ENCODE data around the gene ZFX.
"Not testable (repeated sequence)": the region's sequence is repeated elsewhere in the genome, so short reads cannot be mapped to it uniquely, and the experiment has no call there.

ZFX gene

DNA sequence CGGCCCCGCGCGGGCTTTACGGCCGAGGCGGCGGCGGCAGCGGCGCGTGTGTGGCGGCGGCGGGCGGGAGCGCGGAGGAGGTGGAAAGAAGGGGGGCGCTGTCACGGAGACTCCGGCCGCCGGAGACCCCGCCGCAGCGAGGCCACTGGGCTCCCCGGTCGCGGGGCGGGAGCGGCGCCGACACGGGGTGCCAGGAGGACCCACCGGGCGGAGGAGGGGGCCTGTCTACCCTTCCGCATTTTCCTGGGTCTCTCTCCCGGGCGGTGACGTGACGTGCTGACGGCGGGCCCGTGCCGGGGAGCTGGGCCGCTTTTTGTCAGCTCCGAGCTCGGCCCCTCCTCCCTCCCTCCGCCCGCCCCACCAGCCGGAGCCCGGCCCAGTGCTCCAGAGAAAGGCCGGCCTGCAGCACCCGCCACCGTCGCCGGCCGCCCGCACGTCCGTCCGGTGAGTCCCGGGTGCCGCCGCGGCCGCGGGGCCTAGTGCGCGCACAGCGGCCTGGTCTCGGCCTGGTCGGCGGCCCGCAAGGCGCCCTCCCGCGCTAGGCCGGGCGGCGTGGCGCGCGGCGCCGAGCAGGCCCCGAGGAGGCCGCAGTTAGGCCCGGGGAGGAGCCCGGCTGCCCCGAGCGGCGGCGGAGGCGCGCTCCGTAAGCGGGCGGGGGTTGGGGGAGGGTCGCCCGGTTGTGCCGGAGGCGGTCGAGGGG is at the start of gene ZFX:
ZFX (plus strand) TSS at position 379 of the 700 bp plus-strand sequence. CDS start 23,014 bp downstream, outside the sequence.
- no peaks in the 10 kb centered on the region for H3K9me3 ChIP-seq (ENCODE audit: control insufficient read depth, insufficient read depth, low read length)
- peak within 1 kb of the TSS; percentile 93 for H3K9ac ChIP-seq (ENCODE audit: low read depth, low read length)
- no peaks in the 10 kb centered on the region for H3K36me3 ChIP-seq (ENCODE audit: insufficient read depth, low read length)
- H3K4me1 ChIP-seq (ENCODE audit: insufficient read depth, low read length), result peaks cover 24% of the 10 kb centered on the region

DNA sequence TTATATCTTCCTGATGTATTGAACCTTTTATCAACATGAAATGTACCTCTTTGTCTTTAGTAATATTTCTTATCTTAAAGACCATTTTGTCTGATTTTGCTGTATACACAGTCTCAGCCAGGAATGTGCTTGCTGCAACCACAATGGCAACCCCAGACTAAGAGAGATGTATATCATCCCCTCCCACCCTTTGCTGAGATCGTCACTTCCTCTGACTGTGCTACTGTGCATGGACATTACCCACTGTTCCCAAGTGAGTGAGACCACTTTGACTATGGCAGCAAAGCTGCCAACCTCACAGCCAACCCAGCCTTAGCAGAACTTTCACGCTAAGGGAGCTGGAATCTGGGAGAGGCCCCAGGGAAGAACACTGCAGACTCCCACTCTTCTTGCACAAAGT is 48.8 kb upstream of the ZFX start:
- H3K36me3 ChIP-seq (ENCODE audit: insufficient read depth, low read length), result no peaks in the 10 kb centered on the region
- no peaks in the 10 kb centered on the region; the same call in 1 of the 2 replicates for H3K4me1 ChIP-seq (ENCODE audit: insufficient read depth, low read length)
- no peak overlapping the region for H3K9ac ChIP-seq (ENCODE audit: low read depth, low read length)
- H3K9me3 ChIP-seq (ENCODE audit: control insufficient read depth, insufficient read depth, low read length), result no peaks in the 10 kb centered on the region

DNA sequence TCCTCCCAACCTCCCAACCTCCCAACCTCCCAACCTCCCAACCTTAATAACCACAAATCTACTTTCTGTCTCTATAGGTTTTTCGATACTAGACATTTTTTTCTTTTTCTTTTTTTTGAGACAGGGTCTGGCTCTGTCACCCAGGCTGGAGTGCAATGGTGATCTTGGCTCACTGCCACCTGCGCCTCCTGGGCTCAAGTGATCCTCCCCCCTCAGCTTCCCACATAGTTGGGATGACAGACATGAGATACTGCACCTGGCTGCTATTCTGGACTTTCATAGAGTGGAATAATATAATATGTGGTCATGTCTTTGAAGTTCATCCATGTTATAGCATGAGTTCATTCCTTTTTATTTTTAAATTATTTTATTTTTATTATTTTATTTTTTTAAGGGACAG is 39.5 kb upstream of the ZFX start:
- no peaks in the 10 kb centered on the region for H3K4me1 ChIP-seq (ENCODE audit: insufficient read depth, low read length)
- H3K9ac ChIP-seq (ENCODE audit: low read depth, low read length), result no peak overlapping the region
- no peaks in the 10 kb centered on the region for H3K36me3 ChIP-seq (ENCODE audit: insufficient read depth, low read length)
- H3K9me3 ChIP-seq (ENCODE audit: control insufficient read depth, insufficient read depth, low read length), result no peaks in the 10 kb centered on the region

DNA sequence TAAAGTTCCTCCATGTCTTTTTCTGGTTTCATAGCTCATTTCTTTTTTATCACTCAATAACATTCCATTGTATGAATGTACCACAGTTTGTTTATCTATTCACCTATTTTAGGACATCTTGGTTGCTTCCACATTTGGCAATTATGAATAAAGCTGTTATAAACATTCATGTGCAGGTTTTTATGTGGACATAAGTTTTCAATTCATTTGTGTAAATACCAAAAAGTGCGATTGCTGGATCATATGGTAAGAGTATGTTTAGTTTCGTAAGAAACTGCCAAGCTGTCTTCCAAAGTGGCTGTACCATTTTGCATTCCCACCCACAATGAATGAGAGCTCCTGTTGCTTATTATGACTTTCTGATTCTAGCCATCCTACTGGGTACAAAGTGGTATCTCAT is 36.3 kb upstream of the ZFX start:
- H3K4me1 ChIP-seq (ENCODE audit: insufficient read depth, low read length), result no peaks in the 10 kb centered on the region
- H3K9me3 ChIP-seq (ENCODE audit: control insufficient read depth, insufficient read depth, low read length), result no peaks in the 10 kb centered on the region
- H3K36me3 ChIP-seq (ENCODE audit: insufficient read depth, low read length), result no peaks in the 10 kb centered on the region
- H3K9ac ChIP-seq (ENCODE audit: low read depth, low read length), result no peak overlapping the region

DNA sequence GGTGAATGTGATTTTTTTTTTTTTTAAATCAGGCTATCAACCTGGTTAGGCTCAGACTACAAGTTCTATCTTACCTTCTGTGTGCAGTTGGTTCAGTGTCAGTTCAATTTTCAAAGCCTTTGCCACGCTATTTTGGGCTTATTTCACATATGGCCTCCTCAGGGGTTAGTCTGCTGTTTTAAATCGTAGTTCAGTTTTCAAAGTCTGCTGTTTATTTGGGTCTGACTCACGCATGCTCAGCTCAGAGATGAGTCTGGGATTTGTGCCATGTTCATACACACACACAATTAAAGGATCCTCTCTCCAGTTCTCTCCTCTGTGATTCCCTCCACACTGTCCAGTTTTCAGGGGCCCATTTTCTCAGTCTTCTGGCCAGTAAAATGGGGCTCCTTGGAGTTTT is 32.3 kb upstream of the ZFX start:
- no peaks in the 10 kb centered on the region for H3K9me3 ChIP-seq (ENCODE audit: control insufficient read depth, insufficient read depth, low read length)
- no peaks in the 10 kb centered on the region for H3K4me1 ChIP-seq (ENCODE audit: insufficient read depth, low read length)
- H3K9ac ChIP-seq (ENCODE audit: low read depth, low read length), result no peak overlapping the region
- H3K36me3 ChIP-seq (ENCODE audit: insufficient read depth, low read length), result no peaks in the 10 kb centered on the region

DNA sequence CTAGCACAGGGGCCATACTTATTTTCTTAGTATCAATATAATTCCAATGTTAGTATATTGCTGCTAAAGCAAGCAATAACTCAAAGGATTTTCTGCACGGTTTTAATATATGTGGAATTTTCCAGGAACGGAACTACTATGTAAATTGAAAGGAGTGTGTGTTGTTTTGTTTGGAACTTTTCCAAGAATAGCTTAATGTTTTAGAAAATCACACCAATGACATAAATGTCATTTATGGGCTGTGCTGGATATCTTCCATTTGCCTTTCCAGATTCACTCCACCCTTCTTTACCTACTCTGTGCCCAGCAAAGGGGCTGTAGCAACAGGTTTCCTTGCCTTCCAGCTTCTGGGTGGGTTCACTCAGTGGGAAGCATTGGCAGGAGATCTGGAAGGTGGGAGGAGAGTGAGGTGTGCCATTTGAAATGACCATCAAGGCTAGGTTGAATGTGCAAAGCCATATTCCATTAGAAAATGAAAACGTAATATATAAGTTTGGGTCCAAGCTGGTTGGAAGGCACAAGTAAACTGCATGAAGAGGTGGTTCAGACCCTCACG is 25.2 kb upstream of the ZFX start:
- no peak overlapping the region for H3K9ac ChIP-seq (ENCODE audit: low read depth, low read length)
- H3K4me1 ChIP-seq (ENCODE audit: insufficient read depth, low read length), result peaks cover 3% of the 10 kb centered on the region; the same call in 1 of the 2 replicates
- no peaks in the 10 kb centered on the region for H3K9me3 ChIP-seq (ENCODE audit: control insufficient read depth, insufficient read depth, low read length)
- H3K36me3 ChIP-seq (ENCODE audit: insufficient read depth, low read length), result no peaks in the 10 kb centered on the region

DNA sequence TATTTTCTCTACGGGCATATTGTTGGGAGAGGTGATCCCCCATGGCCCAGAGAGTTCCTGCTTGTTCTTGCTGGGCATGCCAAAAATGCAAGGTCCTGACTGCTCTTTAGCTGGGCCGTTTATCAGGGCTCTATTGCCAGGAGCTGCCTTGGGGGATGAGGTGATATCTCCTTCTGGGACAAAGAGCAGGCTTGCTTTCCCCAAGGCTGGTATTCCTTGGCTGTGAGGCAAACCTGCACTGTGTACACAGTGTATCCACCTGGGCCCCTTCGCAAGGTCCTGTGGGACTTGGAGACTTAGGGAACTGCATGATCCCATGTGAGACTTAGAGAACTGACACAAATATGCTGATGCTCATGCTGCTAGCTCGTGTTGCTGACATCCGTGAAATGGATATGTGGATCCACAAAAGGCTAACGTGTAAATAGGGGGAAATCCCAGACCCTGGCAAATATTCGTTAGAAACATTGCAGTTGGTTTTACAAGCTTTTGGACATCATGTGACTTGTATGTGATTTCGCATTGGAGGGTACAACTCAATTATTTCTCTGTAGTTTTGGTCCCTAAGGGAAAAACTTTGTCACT is 24.4 kb upstream of the ZFX start:
- Histone ChIP-seq H3K36me3 (ENCODE audit: insufficient read depth, low read length) (no peaks in the 10 kb centered on the region), H3K4me1 (ENCODE audit: insufficient read depth, low read length) (peaks cover 5% of the 10 kb centered on the region), H3K9ac (ENCODE audit: low read depth, low read length) (no peak overlapping the region), H3K9me3 (ENCODE audit: control insufficient read depth, insufficient read depth, low read length) (no peaks in the 10 kb centered on the region)

DNA sequence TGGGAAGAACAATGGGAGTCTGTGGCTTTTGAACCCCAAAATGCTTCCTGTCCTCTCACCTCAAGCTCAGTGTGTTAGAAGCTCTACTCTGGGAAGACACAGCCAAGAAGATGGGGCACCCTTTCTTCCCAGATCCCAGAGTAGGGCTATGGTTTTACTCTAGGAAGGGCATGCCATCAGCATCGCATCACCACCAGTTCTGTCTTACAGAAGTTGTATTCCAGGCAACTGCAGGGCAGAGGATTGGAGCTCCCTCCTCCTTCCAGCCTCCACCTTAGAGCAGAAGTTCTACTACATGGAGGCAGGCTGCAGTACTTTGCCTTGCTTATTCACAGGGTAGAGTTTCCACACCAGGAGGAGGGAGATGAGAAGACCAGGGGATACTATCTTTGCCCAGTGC is 18.1 kb upstream of the ZFX start:
- Histone ChIP-seq H3K4me1 (ENCODE audit: insufficient read depth, low read length) (peaks cover 14% of the 10 kb centered on the region; the same call in 1 of the 2 replicates), H3K9me3 (ENCODE audit: control insufficient read depth, insufficient read depth, low read length) (no peaks in the 10 kb centered on the region), H3K36me3 (ENCODE audit: insufficient read depth, low read length) (no peaks in the 10 kb centered on the region), H3K9ac (ENCODE audit: low read depth, low read length) (no peak overlapping the region)

DNA sequence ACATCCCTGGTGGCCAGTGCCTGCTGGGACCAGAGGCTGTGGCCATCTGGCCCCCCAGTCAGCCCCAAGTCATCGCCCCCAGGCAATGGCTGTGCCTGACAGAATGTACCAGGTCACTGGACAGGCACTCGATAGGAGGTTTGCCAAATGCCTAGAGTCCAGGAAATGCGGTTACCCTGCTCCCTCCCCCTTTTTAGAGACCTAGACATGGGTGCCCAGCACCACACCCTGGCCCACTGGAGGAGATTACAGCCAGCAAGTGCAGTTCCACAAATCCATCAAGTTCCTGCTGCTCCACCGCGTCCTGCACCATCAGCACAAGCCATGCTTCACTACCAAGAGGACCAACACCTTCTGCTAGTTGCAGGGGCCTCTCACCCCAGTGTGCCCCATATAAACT is 16.2 kb upstream of the ZFX start:
- no peaks in the 10 kb centered on the region for H3K9me3 ChIP-seq (ENCODE audit: control insufficient read depth, insufficient read depth, low read length)
- H3K9ac ChIP-seq (ENCODE audit: low read depth, low read length), result no peak overlapping the region
- no peaks in the 10 kb centered on the region for H3K36me3 ChIP-seq (ENCODE audit: insufficient read depth, low read length)
- H3K4me1 ChIP-seq (ENCODE audit: insufficient read depth, low read length), result peaks cover 14% of the 10 kb centered on the region; the same call in 1 of the 2 replicates

DNA sequence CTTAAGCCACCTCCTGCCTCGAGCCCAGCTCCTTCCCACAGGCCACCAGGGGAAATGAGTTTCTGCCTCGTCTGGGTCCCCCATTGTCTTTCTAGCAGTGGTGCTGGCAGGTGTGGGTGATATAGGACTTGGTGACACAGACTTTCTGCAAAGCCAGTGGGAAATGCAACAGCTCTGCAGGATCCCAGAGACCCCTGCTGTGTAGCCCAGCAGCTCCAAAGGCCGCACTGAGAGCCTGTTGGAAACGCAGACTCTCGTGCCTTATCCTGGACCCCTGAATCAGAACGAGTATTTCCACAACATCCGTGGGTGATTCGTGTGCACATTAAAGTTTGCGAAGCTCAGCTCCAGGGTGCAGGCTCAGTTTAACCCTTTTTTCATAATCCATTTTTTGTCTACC is 13.8 kb upstream of the ZFX start:
- not testable (repeated sequence) for H3K9ac ChIP-seq (ENCODE audit: low read depth, low read length); H3K36me3 ChIP-seq (ENCODE audit: insufficient read depth, low read length); H3K4me1 ChIP-seq (ENCODE audit: insufficient read depth, low read length); H3K9me3 ChIP-seq (ENCODE audit: control insufficient read depth, insufficient read depth, low read length)

DNA sequence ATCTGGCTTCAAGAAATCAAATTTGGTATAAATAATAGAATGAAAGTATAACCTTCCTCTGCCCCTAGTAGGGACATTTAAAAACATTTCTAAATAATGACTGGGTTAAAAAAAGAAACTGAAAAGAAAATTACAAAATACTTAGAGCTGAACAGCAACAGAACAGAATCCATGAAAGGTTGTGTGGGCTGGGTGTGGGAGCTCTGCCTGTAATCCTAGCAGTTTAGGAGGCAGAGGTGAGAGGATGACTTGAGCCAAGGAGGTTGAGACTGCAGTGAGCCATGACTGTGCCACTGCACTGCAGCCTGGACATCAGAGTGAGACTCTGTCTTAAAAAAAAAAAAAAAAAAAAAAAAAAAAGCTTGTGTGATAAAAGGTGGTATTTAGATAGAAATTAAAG is 12.3 kb upstream of the ZFX start:
- Histone ChIP-seq H3K9ac (ENCODE audit: low read depth, low read length) (no peak overlapping the region), H3K9me3 (ENCODE audit: control insufficient read depth, insufficient read depth, low read length) (no peaks in the 10 kb centered on the region), H3K36me3 (ENCODE audit: insufficient read depth, low read length) (no peaks in the 10 kb centered on the region), H3K4me1 (ENCODE audit: insufficient read depth, low read length) (no peaks in the 10 kb centered on the region)

DNA sequence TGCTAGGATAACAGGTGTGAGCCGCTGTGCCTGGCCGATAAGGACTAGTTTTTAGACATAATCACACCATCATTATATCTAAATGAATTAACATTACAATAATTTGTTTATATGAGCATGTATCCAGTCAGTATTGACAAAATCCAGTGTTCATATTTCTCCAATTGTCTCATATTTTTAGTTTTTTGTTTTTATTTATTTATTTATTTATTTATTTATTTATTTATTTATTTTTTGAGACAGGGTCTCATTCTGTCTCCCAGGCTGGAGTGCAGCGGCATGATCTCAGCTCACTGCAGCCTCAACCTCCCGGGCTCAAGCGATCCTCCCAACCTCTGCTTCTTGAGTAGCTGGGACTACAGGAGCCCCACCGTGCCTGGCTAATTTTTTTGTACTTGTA is 5.5 kb upstream of the ZFX start:
- not testable (repeated sequence) for H3K9ac ChIP-seq (ENCODE audit: low read depth, low read length); H3K36me3 ChIP-seq (ENCODE audit: insufficient read depth, low read length); H3K9me3 ChIP-seq (ENCODE audit: control insufficient read depth, insufficient read depth, low read length)
- peaks cover 20% of the 10 kb centered on the region for H3K4me1 ChIP-seq (ENCODE audit: insufficient read depth, low read length)

DNA sequence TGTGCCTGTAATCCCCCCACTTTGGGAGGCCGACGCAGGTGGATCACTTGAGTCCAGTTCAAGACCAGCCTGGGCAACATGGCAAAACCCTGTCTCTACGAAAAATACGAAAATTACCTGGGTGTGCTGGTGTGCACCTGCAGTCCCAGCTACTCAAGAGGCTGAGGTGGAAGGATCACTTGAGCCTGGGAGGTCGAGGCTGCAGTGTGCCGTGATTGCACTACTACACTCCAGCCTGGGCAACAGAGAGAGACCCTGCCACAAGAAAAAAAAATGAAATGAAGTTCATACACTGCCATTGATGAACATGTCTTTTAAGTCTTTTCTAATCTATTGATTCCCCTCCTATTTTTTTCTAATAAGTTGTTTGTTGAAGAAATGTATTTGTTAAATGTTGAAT is 5.0 kb upstream of the ZFX start:
- Histone ChIP-seq H3K9me3 (ENCODE audit: control insufficient read depth, insufficient read depth, low read length) (no peaks in the 10 kb centered on the region), H3K4me1 (ENCODE audit: insufficient read depth, low read length) (peaks cover 20% of the 10 kb centered on the region), H3K9ac (ENCODE audit: low read depth, low read length) (no peak overlapping the region), H3K36me3 (ENCODE audit: insufficient read depth, low read length) (no peaks in the 10 kb centered on the region)

DNA sequence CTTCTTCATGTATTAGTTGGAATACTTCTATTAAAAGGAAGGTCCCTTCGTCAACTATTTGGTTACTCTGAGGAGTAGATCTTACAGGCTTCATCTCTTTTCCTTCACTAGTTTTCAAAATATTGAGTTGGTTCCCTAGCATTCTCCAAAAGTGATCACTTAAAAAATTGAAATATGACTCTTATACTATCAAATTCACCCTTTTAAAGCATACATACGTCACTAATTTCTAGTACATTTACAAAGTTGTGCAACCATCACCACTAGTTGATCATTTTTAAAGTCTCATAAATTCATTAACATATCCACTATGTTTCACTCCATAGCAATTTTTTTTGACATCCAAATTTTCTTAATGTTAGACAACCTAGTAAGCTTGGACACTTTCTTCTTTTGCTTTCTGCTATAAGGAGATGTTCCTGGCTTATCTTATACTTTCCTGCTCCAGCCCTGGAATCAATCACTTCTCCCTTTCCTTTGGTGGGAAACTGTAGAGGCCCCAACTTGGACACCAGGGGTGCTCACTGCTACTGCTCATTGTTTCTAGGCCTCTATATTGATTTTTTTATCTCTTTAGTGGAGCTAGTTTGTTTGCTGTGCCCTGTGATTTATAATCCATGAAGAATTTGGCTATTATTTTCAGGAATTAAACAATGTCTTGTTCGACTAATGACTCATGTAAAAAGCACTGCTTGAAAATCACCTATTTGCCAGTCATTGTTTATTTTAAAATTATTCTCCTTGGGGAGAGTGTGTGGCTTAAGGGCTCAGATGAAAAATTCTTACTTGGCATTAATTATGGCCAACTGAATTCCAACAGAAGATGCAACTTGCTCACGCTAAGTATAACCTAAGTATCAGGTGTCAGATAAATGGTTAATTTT is 4.0 kb upstream of the ZFX start:
- Histone ChIP-seq H3K4me1 (ENCODE audit: insufficient read depth, low read length) (peaks cover 20% of the 10 kb centered on the region), H3K9me3 (ENCODE audit: control insufficient read depth, insufficient read depth, low read length) (no peaks in the 10 kb centered on the region), H3K9ac (ENCODE audit: low read depth, low read length) (no peak overlapping the region), H3K36me3 (ENCODE audit: insufficient read depth, low read length) (no peaks in the 10 kb centered on the region)

Data from ES-I3 (cell line).